EH (cell line): Measurements from ENCODE around the gene MIOX.

Experiments used
- DNase-seq: peaks from one replicate; pipeline ENCODE4 v3.0.0-alpha.2; 2015; ENCODE audit warnings: low read depth

Gene MIOX

DNA sequence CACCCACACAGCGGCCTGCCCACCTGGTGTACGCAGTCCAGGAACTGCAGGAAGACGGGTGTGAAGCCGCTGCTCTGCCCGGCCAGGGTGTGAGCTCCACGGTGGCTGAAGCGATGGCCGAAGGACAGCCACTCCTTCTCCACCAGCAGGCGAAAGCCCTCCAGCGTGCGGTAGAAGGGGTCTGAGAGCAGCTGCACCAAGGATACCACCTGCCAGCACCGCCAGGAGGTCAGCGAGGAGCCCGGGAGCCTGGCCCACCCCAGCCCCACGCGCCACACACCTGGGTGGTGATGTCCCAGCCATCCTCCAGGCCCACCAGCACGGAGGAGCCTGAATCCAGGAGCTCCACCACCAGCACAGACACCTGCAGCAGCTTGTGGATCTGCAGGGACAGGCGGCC lies 31.5 kb upstream of the MIOX start:
- no peak for DNase-seq

DNA sequence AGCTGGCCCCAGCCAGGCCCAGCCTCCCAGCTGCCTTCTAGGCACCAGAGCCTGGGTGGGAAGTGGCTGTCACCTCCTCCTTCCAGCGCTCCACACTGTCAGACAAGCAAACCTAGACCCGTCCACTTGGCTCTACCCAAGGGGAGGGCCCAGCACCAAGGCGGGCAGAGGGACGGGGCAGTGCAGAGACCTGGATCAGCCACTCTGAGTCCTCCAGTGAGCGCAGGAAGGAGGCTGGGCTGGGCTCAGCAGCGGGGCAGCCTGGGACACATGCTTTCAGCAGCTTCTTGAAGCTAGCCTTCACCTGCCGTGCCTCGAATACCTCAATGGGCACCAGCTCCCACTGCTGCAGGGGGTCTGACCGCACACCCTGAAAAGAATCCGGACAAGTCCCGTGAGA lies 30.6 kb upstream of the MIOX start:
- DNase-seq = no peak

DNA sequence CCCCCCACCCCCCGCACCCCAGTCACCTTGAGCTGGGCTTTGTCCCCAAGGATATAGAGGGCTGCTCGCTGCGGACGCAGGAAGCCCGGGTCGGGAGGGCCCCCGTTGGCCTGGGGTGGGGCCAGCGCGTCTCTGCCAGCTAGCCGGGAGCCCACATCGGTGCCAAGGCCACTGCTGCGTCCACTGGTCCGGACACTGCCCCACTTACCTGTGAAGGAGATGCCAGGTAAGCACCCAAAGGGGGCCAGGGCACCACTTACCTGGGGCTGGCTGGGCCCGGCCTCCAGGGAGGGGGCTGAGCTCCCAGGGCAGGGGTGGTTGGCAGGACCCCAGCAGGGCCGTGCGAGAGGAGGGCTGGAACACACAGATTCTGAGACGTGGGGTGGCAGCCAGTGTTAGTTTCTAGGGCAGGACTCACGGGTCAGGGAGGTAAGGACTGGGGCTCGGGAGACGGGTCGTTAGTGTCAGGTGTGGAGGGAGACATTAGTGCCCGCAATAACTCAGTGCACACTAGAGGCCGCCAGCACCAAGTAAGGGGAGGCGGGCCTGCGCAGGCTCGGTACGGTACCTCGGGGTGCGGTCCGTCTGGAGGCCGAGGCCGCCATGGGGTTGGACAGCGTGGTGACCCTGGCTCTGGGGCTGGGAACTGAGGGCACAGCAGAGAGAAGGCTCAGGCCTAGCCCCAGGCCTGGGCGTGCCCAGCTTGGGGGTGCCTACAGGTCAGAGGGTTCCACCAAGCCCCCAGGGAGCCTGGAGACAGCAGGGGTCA lies 30.0 kb upstream of the MIOX start:
- DNase-seq = no peak

DNA sequence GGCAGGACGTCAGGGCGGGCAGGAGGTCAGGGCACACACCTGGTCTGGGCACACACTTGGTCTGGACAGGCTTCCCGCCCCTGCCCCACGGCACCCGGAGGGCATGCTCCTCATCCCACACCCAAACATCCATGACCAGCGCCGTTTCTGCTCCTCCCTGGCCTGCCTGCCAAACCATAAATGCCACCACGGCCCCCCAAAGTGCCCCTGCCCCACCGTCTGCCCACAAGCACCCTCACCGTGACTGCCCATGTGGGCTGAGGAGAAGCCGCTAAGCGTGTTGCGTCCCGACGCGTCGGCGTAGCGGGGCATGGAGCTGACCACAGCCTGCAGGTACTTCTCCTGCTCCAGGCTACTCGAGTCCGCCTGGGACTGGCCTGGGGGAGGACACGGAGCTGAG lies 27.6 kb upstream of the MIOX start:
- no peak for DNase-seq

DNA sequence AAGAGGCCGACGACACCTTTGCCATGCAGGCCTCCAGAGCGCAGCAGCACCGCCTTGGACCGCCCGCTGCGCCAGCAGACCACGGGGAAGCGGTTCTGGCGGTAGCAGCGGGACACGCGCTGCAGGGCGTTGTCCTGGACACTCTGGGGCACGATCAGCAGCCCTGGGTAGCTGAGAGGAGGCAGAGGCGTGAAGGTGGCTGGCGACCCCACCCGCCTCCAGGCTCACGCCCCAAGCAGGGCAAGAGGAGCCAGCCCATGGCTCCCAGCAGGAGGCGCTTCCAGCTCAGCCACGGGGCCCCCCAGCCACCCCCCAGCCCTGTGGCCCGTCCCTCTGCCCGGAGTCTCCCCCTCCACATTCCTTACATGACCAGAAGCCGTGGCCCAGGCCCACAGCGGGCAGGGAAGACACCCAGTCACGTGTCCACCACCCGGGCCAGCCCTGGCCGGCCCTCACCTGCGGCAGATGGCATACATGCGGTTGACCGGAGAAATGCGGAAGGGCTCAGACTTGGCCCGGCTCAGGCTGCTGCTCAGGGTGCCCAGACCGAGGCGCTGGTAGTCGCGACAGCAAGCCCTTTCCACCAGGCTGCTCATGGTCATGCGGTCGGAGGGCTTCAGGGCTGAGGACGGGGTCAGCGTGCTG lies 27.0 kb upstream of the MIOX start:
- no peak for DNase-seq

DNA sequence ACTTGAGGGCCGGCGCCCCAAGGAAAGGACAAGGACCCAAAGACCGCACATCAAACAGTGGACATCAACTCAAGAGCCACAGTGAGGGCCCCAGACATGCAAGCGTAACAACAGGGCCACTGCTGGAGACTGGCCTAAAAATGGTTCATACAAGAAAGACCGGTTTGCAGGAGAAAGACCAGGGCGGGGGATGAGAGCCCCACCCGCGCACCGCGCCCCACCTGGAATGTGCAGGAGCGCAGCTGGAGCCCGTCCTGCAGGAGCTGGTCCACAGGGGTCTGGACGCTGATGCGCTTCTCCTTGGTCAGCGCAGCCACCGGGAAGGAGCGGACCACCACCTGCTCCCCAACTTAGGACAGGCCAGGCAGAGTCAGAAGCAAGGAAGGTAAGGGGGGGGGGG lies 25.7 kb upstream of the MIOX start:
- DNase-seq = no peak

DNA sequence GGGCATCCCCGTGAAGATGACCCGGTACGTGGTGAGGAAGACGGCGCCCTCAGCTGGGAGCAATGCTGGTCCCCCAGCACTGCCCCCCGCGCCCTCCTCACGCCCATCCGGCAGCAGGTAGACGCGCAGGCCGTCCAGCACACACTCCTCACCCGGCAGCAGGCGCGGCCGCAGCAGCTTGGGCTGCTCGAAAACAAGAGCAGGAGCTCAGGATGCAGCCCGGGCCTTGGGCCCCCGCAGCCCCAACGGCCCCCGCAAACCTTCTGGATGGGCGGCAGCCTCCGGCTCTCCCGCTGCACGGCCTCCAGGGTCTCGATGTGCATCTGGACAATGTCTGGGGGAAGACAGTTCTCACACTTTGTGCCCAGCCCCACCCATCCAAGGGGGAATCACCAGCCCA lies 25.1 kb upstream of the MIOX start:
- no peak for DNase-seq

DNA sequence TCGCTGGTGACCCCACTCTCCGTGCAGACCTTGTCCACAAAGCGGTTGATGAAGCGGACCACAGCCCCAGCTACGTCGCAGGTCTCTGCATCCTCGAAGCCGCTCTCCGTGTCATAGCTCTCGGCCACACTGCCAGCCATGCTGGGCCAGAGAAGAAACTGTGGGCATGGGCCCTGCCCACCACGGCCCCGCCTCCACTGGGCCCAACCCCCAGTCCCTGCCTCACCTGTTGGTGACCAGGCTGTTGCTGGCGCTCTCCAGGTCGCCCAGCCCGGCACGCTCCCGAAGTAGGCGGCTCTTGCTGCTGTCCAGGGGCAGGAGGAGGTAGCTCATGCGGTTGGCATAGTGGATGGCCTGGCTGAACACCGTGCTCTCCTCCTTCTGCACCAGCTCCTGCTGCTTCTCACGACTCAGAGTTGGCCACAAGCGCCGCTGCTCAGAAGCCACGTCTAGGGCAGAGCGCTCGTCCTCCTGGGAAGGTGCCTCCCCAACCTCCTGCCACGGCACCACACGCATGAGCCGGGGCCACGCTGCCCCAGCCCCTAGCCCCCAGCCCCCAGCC lies 24.6 kb upstream of the MIOX start:
- no peak for DNase-seq

DNA sequence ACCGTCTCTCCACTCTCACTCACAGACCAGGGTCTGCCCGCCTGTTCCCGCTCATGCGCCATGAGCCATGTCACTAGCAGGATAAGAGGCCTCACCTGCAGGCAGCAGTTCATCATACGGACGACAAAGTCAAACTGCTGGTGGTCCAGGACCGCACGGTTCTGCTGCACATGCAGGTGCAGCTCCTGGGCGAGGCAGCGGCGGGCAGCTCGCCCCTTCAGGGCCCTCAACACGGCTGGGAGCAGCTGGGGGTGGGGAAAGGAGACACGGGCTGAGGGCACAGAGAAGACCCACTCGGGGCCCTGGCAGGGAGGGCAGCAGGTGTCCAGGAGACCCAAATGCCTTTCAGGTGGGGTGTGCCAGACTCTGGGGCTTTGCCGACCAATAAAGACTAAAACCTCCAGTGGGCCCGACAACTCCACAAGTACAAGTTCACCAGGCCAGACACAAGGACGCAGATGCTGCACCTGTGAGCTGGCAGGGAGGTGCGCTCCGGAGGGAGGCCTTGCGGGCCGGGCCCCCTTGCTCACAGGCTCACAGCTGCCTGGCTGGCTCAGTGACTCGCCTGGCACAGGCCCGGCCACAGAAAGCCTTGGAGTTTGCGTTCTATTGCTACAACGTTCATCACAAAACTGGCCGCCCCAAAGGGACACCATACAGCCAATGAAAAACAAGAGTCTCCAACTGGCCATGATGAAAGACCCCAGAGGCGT lies 23.3 kb upstream of the MIOX start:
- no peak for DNase-seq

DNA sequence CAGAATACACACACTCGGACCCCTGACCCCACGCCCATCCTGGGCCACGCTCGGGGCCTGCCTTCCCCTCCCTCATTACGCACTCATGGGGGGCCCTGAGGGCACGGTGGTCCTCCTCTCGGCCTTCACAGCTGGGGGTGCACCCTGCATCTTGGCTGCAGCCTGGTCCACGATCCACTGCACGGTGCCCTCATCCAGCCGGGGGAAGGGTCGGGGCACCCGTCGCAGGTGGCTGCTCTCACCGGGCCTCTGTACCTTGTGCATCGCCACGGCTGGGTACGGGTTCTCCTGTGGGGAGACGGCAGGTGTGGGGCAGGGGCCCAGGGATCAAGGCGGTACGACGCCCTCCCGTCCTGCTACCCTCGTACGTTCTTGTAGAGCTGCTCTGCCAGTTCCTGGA lies 22.2 kb upstream of the MIOX start:
- DNase-seq = no peak

DNA sequence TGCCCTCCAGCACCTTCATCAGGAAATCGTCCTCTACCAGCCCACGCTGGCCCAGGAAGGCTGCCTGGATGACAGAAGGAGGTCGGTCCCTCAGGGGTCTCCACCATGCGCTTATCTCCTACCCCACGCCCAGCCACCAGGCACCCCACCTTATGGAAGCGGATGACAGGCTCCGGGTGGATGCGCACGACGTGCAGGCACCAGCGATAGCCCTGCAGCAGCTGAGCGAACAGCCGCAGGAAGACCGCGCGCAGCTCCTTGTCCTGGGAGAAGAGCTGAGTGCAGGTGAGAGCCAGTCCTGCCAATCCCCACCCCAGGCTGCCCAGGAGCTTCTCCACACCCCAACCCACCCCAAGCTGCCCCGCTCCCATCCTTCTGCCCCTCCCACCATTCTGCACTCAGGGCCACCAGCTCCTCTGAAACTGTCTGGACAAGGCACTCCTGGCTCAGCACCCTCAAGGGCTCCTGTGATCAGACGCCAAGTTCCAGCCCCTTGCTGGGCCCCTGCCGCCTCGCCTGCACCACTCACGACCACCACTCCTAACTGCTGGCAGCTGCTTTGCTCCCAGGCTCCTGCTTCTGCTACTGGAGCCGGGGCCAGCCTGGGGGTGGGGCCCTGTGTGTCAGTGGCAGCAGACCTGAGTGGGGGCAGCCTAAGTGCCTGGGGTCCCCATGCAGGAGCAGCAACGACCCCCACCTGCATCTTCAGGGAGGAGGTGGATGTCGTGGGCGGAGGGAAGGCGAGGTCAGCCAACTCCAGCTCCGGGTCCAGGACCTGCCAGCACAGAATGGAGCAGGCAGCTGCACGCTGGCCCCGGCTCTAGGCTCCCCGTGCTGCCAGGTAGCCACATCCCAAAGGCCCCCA lies 21.4 kb upstream of the MIOX start:
- DNase-seq = no peak

DNA sequence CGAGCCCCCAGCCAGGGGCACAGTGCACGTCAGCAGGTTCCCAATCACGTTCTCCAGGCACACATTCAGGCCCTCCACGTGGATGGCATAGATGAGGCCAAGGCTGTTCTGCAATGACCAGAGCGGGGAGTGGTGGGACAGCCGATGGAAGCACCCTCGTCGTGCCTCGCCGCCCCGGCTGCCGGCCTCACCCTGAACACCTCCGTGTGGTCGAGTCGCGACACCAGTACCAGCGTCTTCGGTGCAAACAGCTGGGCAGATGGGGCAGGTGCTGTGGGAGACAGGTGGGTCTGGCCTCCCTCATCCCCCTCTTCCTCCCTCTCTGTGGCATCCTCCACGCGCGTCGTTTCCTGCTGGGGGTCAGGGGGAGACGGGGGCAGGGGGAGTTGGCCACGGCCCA lies 19.3 kb upstream of the MIOX start:
- no peak for DNase-seq

DNA sequence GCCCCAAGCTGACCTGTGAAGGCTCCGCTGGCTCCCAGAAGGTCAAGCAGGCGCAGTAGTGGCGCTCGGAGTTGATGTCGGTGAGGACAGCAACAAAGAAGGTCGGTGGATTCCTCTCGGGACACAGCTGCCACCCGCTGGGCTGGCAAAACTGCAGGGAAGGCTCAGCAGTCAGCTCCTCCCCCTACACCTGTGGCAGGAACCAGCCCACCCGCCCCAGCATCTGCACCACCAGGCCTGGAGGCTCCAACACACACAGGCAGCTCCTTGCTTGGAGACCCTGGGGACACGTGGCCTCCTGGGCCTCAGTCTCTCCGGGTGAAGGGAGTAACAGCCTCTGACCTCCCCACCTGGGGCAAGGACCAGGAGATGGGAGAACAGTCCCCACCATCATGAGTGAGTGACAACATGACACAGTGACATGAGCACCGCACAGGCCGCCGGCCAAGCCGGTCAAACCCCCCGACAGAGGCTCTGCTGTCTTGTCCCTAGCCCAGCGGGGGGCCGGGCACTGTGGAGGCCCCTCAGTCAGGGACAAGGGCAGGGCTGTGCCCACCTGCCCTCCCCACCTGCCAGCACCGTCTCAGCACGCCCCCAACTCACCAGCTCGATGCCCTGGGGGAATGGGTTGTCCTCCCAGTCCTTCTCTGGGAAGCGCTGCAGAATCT lies 18.8 kb upstream of the MIOX start:
- DNase-seq = no peak

DNA sequence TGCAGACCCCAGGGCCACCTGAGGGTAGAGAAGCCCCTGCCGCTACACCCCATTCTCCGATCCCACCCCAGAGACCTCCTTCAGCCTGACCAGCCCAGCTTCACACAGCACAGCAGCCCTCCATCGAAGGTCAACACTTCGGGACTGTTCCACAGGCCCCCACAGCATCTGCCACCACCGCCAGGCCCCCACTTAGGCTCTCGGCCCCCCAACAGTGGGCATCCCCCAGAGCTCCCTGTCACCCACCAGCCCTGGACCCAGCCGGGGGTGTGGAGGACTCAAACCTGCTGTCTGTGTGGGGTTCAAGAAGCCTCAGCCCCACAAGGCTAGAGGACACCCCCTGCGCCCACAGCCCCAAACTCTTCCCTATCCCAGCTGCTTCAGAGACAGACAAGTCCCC lies 18.0 kb upstream of the MIOX start:
- DNase-seq = no peak

DNA sequence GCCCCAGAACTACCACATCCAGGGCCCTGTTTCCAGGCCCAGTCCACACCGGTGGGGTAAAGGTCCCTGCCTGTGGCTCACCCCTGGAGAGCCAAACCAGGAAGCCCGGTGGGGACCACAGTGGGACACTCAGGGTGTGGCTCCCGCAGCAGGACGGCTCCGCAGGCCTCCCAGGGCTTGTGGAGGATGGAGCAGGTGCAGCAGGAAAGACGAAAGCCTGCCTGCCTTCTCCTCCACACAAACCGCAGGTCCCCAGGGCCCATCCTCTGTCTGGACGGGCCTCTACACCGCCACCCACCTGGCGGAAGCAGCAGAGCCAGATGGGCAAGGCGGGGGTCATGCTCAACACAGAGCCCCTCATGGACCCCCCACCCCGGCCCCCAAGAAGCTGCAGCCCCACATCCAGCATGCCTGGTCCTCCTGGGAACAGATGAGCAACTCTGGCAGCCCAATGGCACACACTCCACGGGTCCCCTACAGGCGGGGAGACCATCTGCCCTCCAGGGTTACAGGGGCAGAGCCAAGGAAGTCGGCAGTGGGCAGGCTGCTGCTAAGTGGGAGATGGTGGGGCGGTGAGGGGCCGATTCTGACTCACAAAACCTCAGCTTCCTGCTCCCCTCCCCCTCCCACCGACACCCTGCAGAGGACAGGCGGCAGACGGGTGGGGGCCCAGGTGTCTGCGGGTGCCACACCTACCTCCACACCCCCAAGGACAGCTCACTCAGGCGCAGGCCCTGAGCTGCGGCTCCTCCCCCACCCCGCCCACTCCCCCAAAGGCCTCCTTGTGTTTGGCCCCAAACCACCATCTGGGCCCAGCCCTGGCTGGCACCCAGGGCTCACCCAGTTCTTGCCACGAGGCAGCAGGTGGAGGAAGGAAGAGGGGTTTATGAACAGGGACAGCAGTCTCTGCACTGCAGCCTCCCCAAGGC lies 17.0 kb upstream of the MIOX start:
- peak; percentile 55 for DNase-seq

DNA sequence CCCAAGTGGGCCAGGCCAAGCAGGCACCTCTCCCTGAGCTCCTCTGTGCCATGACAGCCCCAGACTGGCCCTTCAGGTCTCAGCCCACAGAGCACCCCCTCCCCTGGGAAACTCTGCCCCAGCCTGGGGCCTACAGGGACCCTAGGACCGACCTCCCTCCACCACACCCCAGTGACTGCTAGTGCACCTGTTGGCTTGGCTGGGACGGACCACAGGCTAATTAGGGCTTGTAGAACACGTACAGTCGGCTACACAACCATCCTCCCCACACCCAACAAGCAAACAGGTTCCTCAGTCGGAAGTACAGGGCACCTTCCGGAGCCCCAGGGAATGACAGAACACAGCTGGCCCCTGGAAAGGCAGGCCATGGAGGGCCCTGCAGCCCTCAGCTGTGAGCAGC lies 16.2 kb upstream of the MIOX start:
- DNase-seq = no peak

DNA sequence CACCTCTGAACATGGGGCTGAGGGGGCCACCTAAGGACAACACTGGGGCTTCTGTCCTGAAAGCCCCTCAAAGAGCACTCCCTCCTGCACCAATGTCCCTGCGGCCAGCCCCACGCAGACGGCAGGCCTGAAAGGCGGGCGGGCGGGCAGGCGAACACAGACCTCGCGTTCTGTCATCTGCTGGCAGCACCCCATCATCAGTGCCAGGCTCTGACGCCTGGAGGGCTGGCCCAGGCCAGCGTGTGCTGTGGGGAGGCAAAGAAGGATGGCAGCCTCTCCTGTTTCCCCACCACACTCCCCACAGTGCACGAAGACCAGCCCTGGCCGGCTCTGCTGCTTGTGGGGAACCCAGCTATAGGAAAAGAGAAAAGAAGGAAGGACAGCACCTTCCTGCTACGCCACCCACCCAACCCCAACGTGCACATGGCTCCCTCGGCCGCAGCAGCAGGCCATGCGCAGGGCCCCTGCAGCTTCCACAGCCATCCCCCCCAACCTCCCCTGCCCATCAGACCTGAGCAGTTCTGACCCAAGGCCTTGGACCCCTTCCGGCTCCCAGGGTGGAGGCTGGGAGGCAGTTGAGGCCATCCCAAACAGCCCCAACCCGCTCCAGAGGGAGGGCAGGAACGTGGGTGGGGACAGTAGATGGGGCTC lies 15.3 kb upstream of the MIOX start:
- DNase-seq = no peak

DNA sequence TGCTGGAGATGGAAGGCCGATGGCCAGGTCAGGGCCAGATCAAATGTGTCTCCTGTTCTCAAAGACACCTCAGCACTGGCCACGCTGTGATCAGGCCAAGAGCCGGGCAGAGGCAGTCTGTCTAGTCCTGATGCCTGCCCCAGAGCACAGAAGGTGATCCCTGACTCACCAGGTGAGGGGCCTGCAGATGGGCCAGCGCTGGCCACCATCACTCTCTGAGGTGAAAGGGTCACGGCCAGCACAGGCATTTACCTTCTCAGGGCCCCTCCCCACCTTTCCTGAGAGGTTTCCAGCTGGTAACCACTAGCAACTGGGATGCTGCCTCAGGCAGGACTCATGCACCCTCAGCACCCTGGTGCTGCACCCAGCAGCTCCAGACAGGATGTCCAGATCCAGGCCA lies 14.7 kb upstream of the MIOX start:
- DNase-seq = no peak

DNA sequence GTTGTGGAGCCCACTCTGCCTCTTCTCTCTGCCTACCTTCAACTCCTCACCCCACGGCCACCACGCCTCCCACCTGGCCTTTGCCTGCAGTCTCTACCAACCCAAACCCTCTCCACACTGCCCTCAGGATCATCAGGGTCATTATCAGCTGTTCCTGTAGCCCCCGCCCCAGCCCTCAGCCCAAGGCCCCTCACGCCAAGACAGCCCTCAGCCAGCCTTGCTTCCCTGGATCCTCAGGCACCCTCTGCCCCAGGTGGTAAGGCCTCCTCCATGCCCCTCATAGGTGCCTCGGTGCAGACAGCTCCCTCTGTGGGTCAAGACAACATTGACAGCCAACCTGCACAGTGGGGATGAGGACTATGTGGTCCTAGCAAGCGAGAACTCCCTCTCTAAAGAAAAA lies 13.6 kb upstream of the MIOX start:
- DNase-seq = no peak
